22Rv1 (cell line): ENCODE data around the gene ERC1.

Experiments used
- H3K27ac ChIP-seq: fragments of 450-650 bp; 2 replicates; pipeline ENCODE4 v1.5.1; 2017
- ZFX ChIP-seq: fragments of 450-650 bp; IDR thresholded peaks from 2 replicates; pipeline ENCODE4 v1.6.1; 2017; ENCODE audit warnings: antibody characterized with exemption, borderline replicate concordance
- TF ChIP-seq, protein P1 (sequence below): fragments of 450-650 bp; IDR thresholded peaks from 2 replicates; pipeline ENCODE4 v1.5.1; 2017; ENCODE audit warnings: mild to moderate bottlenecking

ERC1 gene

DNA sequence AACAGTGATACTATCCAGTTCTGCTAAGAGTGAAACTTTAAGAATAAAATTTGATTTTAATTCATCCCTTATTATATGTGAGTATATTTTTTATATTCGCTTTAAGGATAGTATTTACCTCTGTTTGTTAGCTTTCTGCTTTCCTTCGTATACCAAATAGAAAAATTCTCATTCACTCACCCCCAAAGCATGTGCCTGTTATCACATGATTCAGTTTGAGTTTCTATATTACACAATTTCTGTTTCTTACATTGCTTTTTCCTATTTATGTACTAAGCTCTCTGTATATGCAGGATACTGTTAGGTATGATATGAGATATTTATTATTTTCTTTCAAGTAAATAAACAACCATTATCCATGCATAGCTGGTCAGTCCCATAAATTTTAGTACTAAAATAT is 328.2 kb downstream of the ERC1 start:
- H3K27ac ChIP-seq, result peak overlapping the region; percentile 49
- no peak for TF ChIP-seq ZFX
- TF ChIP-seq, protein P1, sequence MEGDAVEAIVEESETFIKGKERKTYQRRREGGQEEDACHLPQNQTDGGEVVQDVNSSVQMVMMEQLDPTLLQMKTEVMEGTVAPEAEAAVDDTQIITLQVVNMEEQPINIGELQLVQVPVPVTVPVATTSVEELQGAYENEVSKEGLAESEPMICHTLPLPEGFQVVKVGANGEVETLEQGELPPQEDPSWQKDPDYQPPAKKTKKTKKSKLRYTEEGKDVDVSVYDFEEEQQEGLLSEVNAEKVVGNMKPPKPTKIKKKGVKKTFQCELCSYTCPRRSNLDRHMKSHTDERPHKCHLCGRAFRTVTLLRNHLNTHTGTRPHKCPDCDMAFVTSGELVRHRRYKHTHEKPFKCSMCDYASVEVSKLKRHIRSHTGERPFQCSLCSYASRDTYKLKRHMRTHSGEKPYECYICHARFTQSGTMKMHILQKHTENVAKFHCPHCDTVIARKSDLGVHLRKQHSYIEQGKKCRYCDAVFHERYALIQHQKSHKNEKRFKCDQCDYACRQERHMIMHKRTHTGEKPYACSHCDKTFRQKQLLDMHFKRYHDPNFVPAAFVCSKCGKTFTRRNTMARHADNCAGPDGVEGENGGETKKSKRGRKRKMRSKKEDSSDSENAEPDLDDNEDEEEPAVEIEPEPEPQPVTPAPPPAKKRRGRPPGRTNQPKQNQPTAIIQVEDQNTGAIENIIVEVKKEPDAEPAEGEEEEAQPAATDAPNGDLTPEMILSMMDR, result no peak

DNA sequence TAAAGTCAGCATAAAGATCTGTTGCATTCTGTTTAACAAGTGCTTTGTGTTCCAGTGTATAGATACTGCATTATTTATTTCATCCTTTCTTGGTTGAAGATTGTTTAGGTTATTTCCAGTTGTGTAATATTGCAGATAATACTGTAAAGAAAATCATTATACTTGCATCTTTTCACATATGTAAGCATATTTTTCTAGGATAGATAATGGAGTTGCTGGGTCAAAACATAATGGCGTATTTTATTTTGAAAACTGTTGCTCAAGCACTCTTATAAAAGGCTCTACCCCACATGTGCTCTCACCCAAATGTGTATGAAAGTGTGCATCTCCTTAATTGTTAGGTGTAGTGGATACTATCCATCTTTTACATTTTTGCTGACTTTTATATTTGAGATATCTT is 329.0 kb downstream of the ERC1 start:
- H3K27ac ChIP-seq, result no peak overlapping the region
- TF ChIP-seq, protein P1, result no peak
- no peak for TF ChIP-seq ZFX

DNA sequence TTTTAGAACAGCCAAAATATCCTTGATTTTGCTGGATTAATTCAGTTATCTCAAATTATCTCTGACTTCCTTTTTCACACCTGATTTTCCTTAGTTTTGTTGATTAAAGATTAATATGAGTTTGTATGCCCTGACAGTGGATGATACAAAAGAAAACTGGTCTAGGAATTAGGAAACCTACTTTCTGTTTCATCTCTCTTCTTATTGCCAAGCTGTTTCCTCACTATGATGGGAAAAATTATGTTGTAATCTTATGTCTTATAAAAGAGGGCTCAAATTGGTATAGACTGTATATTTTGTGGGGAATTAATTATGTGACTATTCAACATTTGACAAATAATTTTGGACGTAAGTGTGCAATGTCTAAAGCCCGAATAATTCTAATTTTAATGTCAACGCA is 331.8 kb downstream of the ERC1 start:
- TF ChIP-seq ZFX, result no peak
- H3K27ac ChIP-seq, result no peak overlapping the region

GRCh38 chr12:1324099-1324498 is 333.1 kb downstream of the ERC1 start:
- H3K27ac ChIP-seq, result no peak overlapping the region
- TF ChIP-seq, protein P1, result no peak
- TF ChIP-seq ZFX, result no peak

- H3K27ac ChIP-seq, result no peak overlapping the region
- TF ChIP-seq ZFX, result no peak
Observed at GRCh38 chr12:1324910-1325309, 333.9 kb downstream of the ERC1 start.

DNA sequence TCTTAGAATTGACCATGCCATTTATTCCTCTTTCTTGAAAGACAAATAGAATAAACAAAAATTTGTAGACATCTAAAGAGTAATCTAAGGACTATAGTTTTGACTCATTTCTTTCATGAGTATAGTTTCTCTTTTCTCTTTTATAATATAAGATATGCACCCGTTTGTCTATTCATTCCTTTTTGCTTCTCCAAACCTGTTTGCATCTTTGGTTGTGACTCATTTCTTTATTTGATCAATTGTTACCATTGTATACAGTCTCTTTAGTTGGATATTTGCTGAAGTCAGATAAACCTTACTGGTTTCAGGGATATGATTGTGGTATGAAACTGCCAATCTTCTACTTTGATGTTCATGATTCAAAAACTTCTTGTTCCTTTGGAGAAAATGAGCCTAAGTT is 334.6 kb downstream of the ERC1 start:
- TF ChIP-seq ZFX, result no peak
- TF ChIP-seq, protein P1, result no peak
- no peak overlapping the region for H3K27ac ChIP-seq

GRCh38 chr12:1326258-1326657 is 335.2 kb downstream of the ERC1 start:
- no peak overlapping the region for H3K27ac ChIP-seq
- TF ChIP-seq ZFX, result no peak
- TF ChIP-seq, protein P1, result no peak

GRCh38 chr12:1328391-1328790 is 337.4 kb downstream of the ERC1 start:
- TF ChIP-seq ZFX, result no peak
- TF ChIP-seq, protein P1, result no peak
- no peak overlapping the region for H3K27ac ChIP-seq
